HEK293T (cell line): ENCODE results near the gene ARHGEF28.

ENCODE experiments used
- CTCF ChIA-PET: fragments of 350-600 bp; formaldehyde crosslinking; extraction: SDS; loops from one replicate; lab custom pipeline; 2021; ENCODE audit warnings: antibody characterized with exemption, inconsistent platforms; lab: Yijun Ruan, JAX
- POLR2A ChIA-PET: fragments of 350-600 bp; formaldehyde crosslinking; extraction: SDS; loops from one replicate; lab custom pipeline; 2020; ENCODE audit warnings: antibody characterized with exemption, inconsistent platforms; lab: Yijun Ruan, JAX
- DNase-seq: peaks from one replicate; pipeline ENCODE4 v3.0.0; 2012; ENCODE audit warnings: mixed read lengths; ENCODE audit errors: extremely low spot score
- ARNT ChIP-seq: fragments of 450-650 bp; IDR thresholded peaks from 2 replicates; pipeline ENCODE4 v1.6.1; 2017; ENCODE audit warnings: mild to moderate bottlenecking
- BHLHE40 ChIP-seq: fragments of 450-650 bp; IDR thresholded peaks from 2 replicates; pipeline ENCODE4 v1.6.1; 2016; ENCODE audit warnings: mild to moderate bottlenecking, moderate library complexity, borderline replicate concordance
- CTBP1 ChIP-seq: fragments of 450-650 bp; IDR thresholded peaks from 2 replicates; pipeline ENCODE4 v1.6.1; 2016; ENCODE audit warnings: borderline replicate concordance
- ELF4 ChIP-seq: fragments of 450-650 bp; IDR thresholded peaks from 2 replicates; pipeline ENCODE4 v1.6.1; 2017; ENCODE audit warnings: antibody characterized with exemption
- FOXA1 ChIP-seq: fragments of 450-650 bp; IDR thresholded peaks from 2 replicates; pipeline ENCODE4 v1.6.1; 2016; ENCODE audit warnings: mild to moderate bottlenecking
- FOXK2 ChIP-seq: fragments of 450-650 bp; IDR thresholded peaks from 2 replicates; pipeline ENCODE4 v1.6.1; 2016; ENCODE audit warnings: mild to moderate bottlenecking
- FOXM1 ChIP-seq: fragments of 450-650 bp; IDR thresholded peaks from 2 replicates; pipeline ENCODE4 v1.6.1; 2017; ENCODE audit warnings: mild to moderate bottlenecking, borderline replicate concordance
- HDGF ChIP-seq: fragments of 450-650 bp; IDR thresholded peaks from 2 replicates; pipeline ENCODE4 v1.6.1; 2017; ENCODE audit warnings: antibody characterized with exemption, borderline replicate concordance
- L3MBTL2 ChIP-seq: fragments of 450-650 bp; conservative IDR thresholded peaks from 2 replicates; pipeline ENCODE4 v1.6.1; 2016; ENCODE audit warnings: mild to moderate bottlenecking
- LEF1 ChIP-seq: fragments of 450-650 bp; IDR thresholded peaks from 2 replicates; pipeline ENCODE4 v1.6.1; 2017; ENCODE audit warnings: mild to moderate bottlenecking, borderline replicate concordance
- NFRKB ChIP-seq: fragments of 450-650 bp; IDR thresholded peaks from 2 replicates; pipeline ENCODE4 v1.6.1; 2016; ENCODE audit warnings: mild to moderate bottlenecking, moderate library complexity
- PKNOX1 ChIP-seq: fragments of 450-650 bp; IDR thresholded peaks from 2 replicates; pipeline ENCODE4 v1.6.1; 2016
- SP1 ChIP-seq: fragments of 450-650 bp; IDR thresholded peaks from 2 replicates; pipeline ENCODE4 v1.6.1; 2017
- SUZ12 ChIP-seq: fragments of 450-650 bp; IDR thresholded peaks from 2 replicates; pipeline ENCODE4 v1.6.1; 2016; ENCODE audit warnings: mild to moderate bottlenecking
- TARDBP ChIP-seq: fragments of 450-650 bp; IDR thresholded peaks from 2 replicates; pipeline ENCODE4 v1.6.1; 2016
- ZNF384 ChIP-seq: fragments of 450-650 bp; IDR thresholded peaks from 2 replicates; pipeline ENCODE4 v1.6.1; 2016

Gene ARHGEF28

GRCh38 chr5:73892806-73893205 is 266.8 kb downstream of the ARHGEF28 start:
- ChIA-PET POLR2A (no interaction called here), CTCF (no interaction called here)
- TF ChIP-seq FOXM1 (no peak), HDGF (no peak), NFRKB (no peak), TARDBP (no peak)
- DNase-seq: no peak

GRCh38 chr5:73893813-73894212 is 267.8 kb downstream of the ARHGEF28 start:
- no peak for DNase-seq
- ChIA-PET POLR2A (no interaction called here), CTCF (no interaction called here)
- TF ChIP-seq BHLHE40 (no peak), ARNT (no peak), CTBP1 (no peak), L3MBTL2 (no peak), SUZ12 (no peak), FOXM1 (no peak)

- TF ChIP-seq ZNF384 (no peak), SUZ12 (no peak), NFRKB (no peak), PKNOX1 (no peak), HDGF (no peak), LEF1 (no peak), FOXK2 (no peak), BHLHE40 (no peak), L3MBTL2 (no peak), TARDBP (no peak), FOXA1 (no peak)
- CTCF ChIA-PET: no interaction called here
- POLR2A ChIA-PET: no interaction called here
- DNase-seq: no peak
Measured at GRCh38 chr5:73894860-73895259, 268.9 kb downstream of the ARHGEF28 start.

- TF ChIP-seq ZNF384 (no peak), FOXM1 (no peak), LEF1 (no peak), SUZ12 (no peak), HDGF (no peak), L3MBTL2 (no peak), SP1 (no peak), CTBP1 (no peak), BHLHE40 (no peak), ARNT (no peak), TARDBP (no peak), ELF4 (no peak), NFRKB (no peak), FOXA1 (no peak)
- CTCF ChIA-PET: no interaction called here
- DNase-seq: no peak
- POLR2A ChIA-PET: no interaction called here
Measured at GRCh38 chr5:73895471-73895870, 269.5 kb downstream of the ARHGEF28 start.

- TF ChIP-seq NFRKB (no peak), ARNT (no peak), LEF1 (no peak), ELF4 (no peak), FOXM1 (no peak), BHLHE40 (no peak), TARDBP (no peak), L3MBTL2 (no peak), SUZ12 (no peak), HDGF (no peak), ZNF384 (no peak), FOXA1 (no peak), FOXK2 (no peak), CTBP1 (no peak), SP1 (no peak), PKNOX1 (no peak)
Measured at GRCh38 chr5:73896097-73896496, 270.1 kb downstream of the ARHGEF28 start.

GRCh38 chr5:73896668-73897067 is 270.7 kb downstream of the ARHGEF28 start:
- ChIA-PET CTCF (interaction anchor here (0.6 to 0.7 kb wide), 2 partner anchors 11 to 788 kb away, joined by 3 read pairs; no protein-coding TSS in a partner anchor), POLR2A (interaction anchor here (1.6 kb wide), 1 partner anchor 12 kb away, joined by 3 read pairs; no protein-coding TSS in a partner anchor)
- TF ChIP-seq CTBP1 (no peak), PKNOX1 (no peak)
- no peak for DNase-seq

More at GRCh38 chr5:73896097-73896496, 270.1 kb downstream of the ARHGEF28 start:
- DNase-seq: no peak
- ChIA-PET POLR2A (interaction anchor here (1.6 kb wide), 1 partner anchor 12 kb away, joined by 3 read pairs; no protein-coding TSS in a partner anchor), CTCF (interaction anchor here (0.6 to 0.7 kb wide), 2 partner anchors 10 to 788 kb away, joined by 3 read pairs; no protein-coding TSS in a partner anchor)

- POLR2A ChIA-PET: no interaction called here
- DNase-seq: no peak
- TF ChIP-seq LEF1 (no peak), CTBP1 (no peak), HDGF (no peak), L3MBTL2 (no peak), ZNF384 (no peak), NFRKB (no peak), TARDBP (no peak), SP1 (no peak)
- CTCF ChIA-PET: interaction anchor here (0.6 kb wide), 1 partner anchor 866 kb away, joined by 3 read pairs; no protein-coding TSS in a partner anchor
Measured at GRCh38 chr5:73897893-73898292, 271.9 kb downstream of the ARHGEF28 start.
